Endodermal cell (in vitro differentiated cells): ENCODE measurements around the gene CD276. TPM values are rescaled to one million over a fixed set of nuclear protein-coding genes. Genes with fewer than 3 reads are reported as not detected.
A peak's percentile ranks its signal among the peaks of the same experiment; 100 is the strongest.

ENCODE experiments used
- DNase-seq: peaks from one replicate; pipeline ENCODE4 v3.0.0-alpha.2; 2017
- H3K27ac ChIP-seq: 2 replicates; pipeline ENCODE4 v1.5.1; 2013; ENCODE audit warnings: mild to moderate bottlenecking, low read depth, low read length, moderate library complexity
- H3K27me3 ChIP-seq: 2 replicates; pipeline ENCODE4 v1.6.1; 2013; ENCODE audit warnings: mild to moderate bottlenecking, low read length, moderate library complexity; ENCODE audit not compliant: insufficient read depth, control insufficient read depth, poor library complexity, severe bottlenecking
- H3K36me3 ChIP-seq: 2 replicates; pipeline ENCODE4 v1.7.0; 2013; ENCODE audit warnings: mild to moderate bottlenecking, low read length, moderate library complexity; ENCODE audit not compliant: control insufficient read depth, insufficient read depth
- H3K4me1 ChIP-seq: one replicate; pipeline ENCODE4 v1.7.0; 2013; ENCODE audit warnings: low read length; ENCODE audit not compliant: control insufficient read depth, insufficient read depth
- H3K4me3 ChIP-seq: 2 replicates; pipeline ENCODE4 v1.5.1; 2013; ENCODE audit warnings: mild to moderate bottlenecking, low read length, moderate library complexity
- H3K9ac ChIP-seq: 2 replicates; pipeline ENCODE4 v1.6.1; 2013; ENCODE audit warnings: mild to moderate bottlenecking, low read length, moderate library complexity; ENCODE audit not compliant: poor library complexity, severe bottlenecking; ENCODE audit errors: extremely low read depth
- H3K9me3 ChIP-seq: 2 replicates; pipeline ENCODE4 v1.6.1; 2013; ENCODE audit warnings: mild to moderate bottlenecking, low read length, moderate library complexity; ENCODE audit not compliant: control insufficient read depth
- H3K27ac Mint-ChIP-seq: 2 replicates; pipeline ENCODE4 v1.8.0; 2020; ENCODE audit warnings: mixed read lengths
- H3K27me3 Mint-ChIP-seq: 2 replicates; pipeline ENCODE4 v1.8.0; 2021; ENCODE audit warnings: mild to moderate bottlenecking, mixed read lengths; ENCODE audit not compliant: insufficient read depth
- H3K36me3 Mint-ChIP-seq: 2 replicates; pipeline ENCODE4 v1.8.0; 2020; ENCODE audit warnings: low read depth, mixed read lengths
- H3K4me1 Mint-ChIP-seq: 2 replicates; pipeline ENCODE4 v1.8.0; 2020; ENCODE audit warnings: mixed read lengths
- H3K4me3 Mint-ChIP-seq: 2 replicates; pipeline ENCODE4 v1.8.0; 2020; ENCODE audit warnings: mild to moderate bottlenecking, moderate library complexity, mixed read lengths
- H3K9me3 Mint-ChIP-seq: 2 replicates; pipeline ENCODE4 v1.8.0; 2020; ENCODE audit warnings: mild to moderate bottlenecking, mixed read lengths
- CTCF ChIP-seq: fragments of 200-600 bp; sonication (generic); conservative IDR thresholded peaks from 2 replicates; pipeline ENCODE4 v1.5.0; 2021; ENCODE audit warnings: antibody characterized with exemption, mild to moderate bottlenecking
- WGBS, 2 experiments: methylation state at CpG; one replicate each; pipeline versions ENCODE4 v1.1.5 to v1.1.7; 2013; ENCODE audit warnings: missing lambda C conversion rate in 2 of 2, mixed read lengths in 1 of 2; ENCODE audit not compliant: insufficient coverage in 1 of 2, insufficient read length in 1 of 2; 5-methylcytosine and 5-hydroxymethylcytosine counted together
- total RNA-seq, 2 donors: library from RNA; stranded (reverse); fragmentation: NEBNext Ultra II Directional in 1 of 2; extraction: Animal tissue kit (Norgen Biotek cat#: 25700) in 1 of 2; gene quantifications; 2 replicates in 1 of 2; 3 replicates in 1 of 2; pipeline ENCODE4 v1.2.1, GENCODE V29; 2021

CD276 gene
- total RNA-seq, 2 donors from 2014 or later, result 122 to 133 TPM

- Mint-ChIP-seq H3K36me3 (no peaks in the 10 kb centered on the region), H3K27me3 (peaks cover 18% of the 10 kb centered on the region), H3K4me1 (peaks cover 15% of the 10 kb centered on the region), H3K27ac (peak overlapping the region; percentile 87), H3K4me3 (peak overlapping the region; percentile 83), H3K9me3 (no peaks in the 10 kb centered on the region)
- peak overlapping the region; percentile 90 for H3K27ac ChIP-seq
- H3K4me3 ChIP-seq, result peak overlapping the region; percentile 88
- WGBS, 2 experiments, result 0 to 1% methylated on average over 6 to 52 of the region's 52 CpGs
- TF ChIP-seq CTCF, result no peak
- H3K9me3 ChIP-seq, result no peaks in the 10 kb centered on the region
- peaks cover 4% of the 10 kb centered on the region for H3K4me1 ChIP-seq
- DNase-seq, result peak; percentile 82
- peak overlapping the region; percentile 77 for H3K9ac ChIP-seq
- peaks cover 21% of the 10 kb centered on the region for H3K27me3 ChIP-seq
- H3K36me3 ChIP-seq, result no peaks in the 10 kb centered on the region
Measured at GRCh38 chr15:73684581-73685455, 635 bp downstream of the CD276 start.

- H3K27me3 ChIP-seq, result peaks cover 12% of the 10 kb centered on the region
- no peak overlapping the region for H3K9ac ChIP-seq
- peak overlapping the region; percentile 88 for H3K4me3 ChIP-seq
- no peak overlapping the region for H3K27ac ChIP-seq
- no peak overlapping the region for H3K27ac Mint-ChIP-seq
- H3K36me3 Mint-ChIP-seq, result no peaks in the 10 kb centered on the region
- peak overlapping the region; percentile 83 for H3K4me3 Mint-ChIP-seq
- H3K36me3 ChIP-seq, result no peaks in the 10 kb centered on the region
- DNase-seq, result no peak
- 89% methylated on average over 6 of the region's 6 CpGs for WGBS, 2 experiments
- peaks cover 15% of the 10 kb centered on the region for H3K27me3 Mint-ChIP-seq
- H3K9me3 ChIP-seq, result no peaks in the 10 kb centered on the region
- H3K9me3 Mint-ChIP-seq, result no peaks in the 10 kb centered on the region
- no peak for TF ChIP-seq CTCF
- H3K4me1 Mint-ChIP-seq, result peaks cover 15% of the 10 kb centered on the region
- H3K4me1 ChIP-seq, result peaks cover 4% of the 10 kb centered on the region
Measured at GRCh38 chr15:73685981-73686380, 1.8 kb downstream of the CD276 start.

- H3K9me3 Mint-ChIP-seq, result no peaks in the 10 kb centered on the region
- Histone ChIP-seq H3K27me3 (peaks cover 4% of the 10 kb centered on the region), H3K9me3 (no peaks in the 10 kb centered on the region), H3K9ac (no peak overlapping the region), H3K4me3 (peak overlapping the region; percentile 88), H3K4me1 (peaks cover 4% of the 10 kb centered on the region), H3K36me3 (no peaks in the 10 kb centered on the region), H3K27ac (no peak overlapping the region)
- WGBS, 2 experiments, result 54 to 87% methylated on average over 2 to 4 of the region's 4 CpGs
- H3K27me3 Mint-ChIP-seq, result peaks cover 8% of the 10 kb centered on the region
- H3K4me3 Mint-ChIP-seq, result peak overlapping the region; percentile 83
- no peaks in the 10 kb centered on the region for H3K36me3 Mint-ChIP-seq
- DNase-seq, result peak; percentile 28
- TF ChIP-seq CTCF, result no peak
- peaks cover 15% of the 10 kb centered on the region for H3K4me1 Mint-ChIP-seq
- no peak overlapping the region for H3K27ac Mint-ChIP-seq
Measured at GRCh38 chr15:73686781-73687256, 2.6 kb downstream of the CD276 start.
